ENCODE measurements around the gene MARCHF9.

DNA sequence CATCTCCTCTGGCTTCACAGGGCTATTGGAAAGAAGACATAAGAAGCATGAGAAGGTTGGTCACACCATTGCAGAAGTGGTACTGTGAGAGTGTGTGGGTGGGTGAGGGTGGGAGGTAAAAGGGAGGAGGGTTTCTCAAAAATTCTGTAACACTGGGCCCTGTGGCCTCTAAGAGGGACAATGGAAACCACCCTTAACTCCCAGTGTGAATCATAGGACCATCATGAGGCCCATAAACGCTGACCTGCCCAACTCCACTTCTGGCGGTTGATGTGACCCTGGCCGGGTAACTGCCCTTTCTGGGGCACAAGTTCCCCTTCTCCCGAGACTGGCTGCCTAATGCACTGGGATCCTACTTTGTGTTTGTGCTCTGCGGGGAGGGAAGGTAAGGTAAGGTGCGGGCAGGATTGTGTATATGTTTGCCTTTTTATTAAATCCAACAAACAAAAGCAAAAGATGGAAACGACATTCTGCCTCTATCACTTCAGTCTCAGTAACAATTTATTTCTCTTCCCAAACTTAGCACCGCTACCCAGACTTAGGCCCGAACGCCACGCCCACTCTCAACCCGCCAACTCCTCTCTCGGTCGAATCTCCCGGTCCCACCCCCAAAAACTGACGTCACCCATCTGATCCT lies 16.5 kb downstream of the MARCHF9 start:
- TF ChIP-seq CTCF (IDR thresholded peaks at IDR 0.05) (no peak), EZH2phosphoT487 (IDR thresholded peaks at IDR 0.05) (no peak)
